Fibroblast of villous mesenchyme (primary cell): ENCODE results near the gene SUFU. TPM values are rescaled to one million over a fixed set of nuclear protein-coding genes. Genes with fewer than 3 reads are reported as not detected.
A peak's percentile ranks its signal among the peaks of the same experiment; 100 is the strongest.

ENCODE experiments used
- DNase-seq: peaks from one replicate; pipeline ENCODE4 v3.0.0-alpha.2; 2010; ENCODE audit warnings: low read depth
- H3K4me3 ChIP-seq: 2 replicates; pipeline ENCODE4 v1.5.1; 2011; ENCODE audit warnings: low read depth, mild to moderate bottlenecking, low read length
- total RNA-seq: library from RNA; depleted of rRNA; stranded (reverse); fragments of >200 nt; gene quantifications from 2 replicates; pipeline ENCODE4 v1.2.3, GENCODE V29; 2012
- TF ChIP-seq, protein P1 (sequence below): IDR thresholded peaks from 2 replicates; pipeline ENCODE4 v1.5.1; 2012; ENCODE audit warnings: low read depth, mild to moderate bottlenecking, low read length; ENCODE audit not compliant: insufficient read depth

SUFU gene
- total RNA-seq, 1 donor, result 3.9 TPM

DNA sequence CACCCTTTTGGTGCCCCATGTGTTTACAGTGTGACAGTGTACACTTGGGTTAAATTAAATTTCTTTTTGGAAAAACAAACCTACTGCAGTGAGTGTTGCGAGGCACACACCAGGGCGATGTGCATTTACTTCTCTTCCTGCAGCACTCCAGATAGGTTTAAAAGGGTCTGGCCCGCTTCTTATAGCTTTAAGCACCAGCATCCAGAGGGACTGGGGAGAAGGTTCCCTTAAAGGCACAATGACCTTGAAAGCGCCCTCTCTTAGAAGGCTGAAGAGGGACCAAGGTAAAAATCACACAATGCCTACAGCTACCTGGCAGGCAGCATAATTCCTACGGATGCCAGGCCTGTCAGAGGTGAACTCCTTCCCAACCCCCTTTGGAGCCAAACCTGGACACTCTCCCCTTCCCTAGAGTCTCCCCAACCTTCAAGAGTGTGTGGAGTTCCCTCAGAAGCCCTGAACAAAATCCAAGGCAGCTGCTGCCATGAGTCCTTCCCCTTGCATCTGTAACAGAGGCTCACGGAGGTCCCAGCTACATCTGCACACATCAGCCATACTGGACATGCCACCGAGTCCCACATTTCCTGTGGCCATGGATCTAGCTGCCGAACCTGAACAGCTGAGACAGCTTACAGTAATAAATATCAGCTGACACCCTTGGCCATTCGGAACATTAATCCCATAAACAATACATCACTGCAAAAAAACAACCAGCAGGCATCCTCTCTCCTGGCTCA lies 173.7 kb downstream of the SUFU start:
- no peak overlapping the region for H3K4me3 ChIP-seq
- TF ChIP-seq, protein P1, sequence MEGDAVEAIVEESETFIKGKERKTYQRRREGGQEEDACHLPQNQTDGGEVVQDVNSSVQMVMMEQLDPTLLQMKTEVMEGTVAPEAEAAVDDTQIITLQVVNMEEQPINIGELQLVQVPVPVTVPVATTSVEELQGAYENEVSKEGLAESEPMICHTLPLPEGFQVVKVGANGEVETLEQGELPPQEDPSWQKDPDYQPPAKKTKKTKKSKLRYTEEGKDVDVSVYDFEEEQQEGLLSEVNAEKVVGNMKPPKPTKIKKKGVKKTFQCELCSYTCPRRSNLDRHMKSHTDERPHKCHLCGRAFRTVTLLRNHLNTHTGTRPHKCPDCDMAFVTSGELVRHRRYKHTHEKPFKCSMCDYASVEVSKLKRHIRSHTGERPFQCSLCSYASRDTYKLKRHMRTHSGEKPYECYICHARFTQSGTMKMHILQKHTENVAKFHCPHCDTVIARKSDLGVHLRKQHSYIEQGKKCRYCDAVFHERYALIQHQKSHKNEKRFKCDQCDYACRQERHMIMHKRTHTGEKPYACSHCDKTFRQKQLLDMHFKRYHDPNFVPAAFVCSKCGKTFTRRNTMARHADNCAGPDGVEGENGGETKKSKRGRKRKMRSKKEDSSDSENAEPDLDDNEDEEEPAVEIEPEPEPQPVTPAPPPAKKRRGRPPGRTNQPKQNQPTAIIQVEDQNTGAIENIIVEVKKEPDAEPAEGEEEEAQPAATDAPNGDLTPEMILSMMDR, result no peak
- DNase-seq, result no peak

- H3K4me3 ChIP-seq, result no peak overlapping the region
- DNase-seq, result no peak
- TF ChIP-seq, protein P1, result no peak
Measured at GRCh38 chr10:102678068-102678400, 174.3 kb downstream of the SUFU start.

DNA sequence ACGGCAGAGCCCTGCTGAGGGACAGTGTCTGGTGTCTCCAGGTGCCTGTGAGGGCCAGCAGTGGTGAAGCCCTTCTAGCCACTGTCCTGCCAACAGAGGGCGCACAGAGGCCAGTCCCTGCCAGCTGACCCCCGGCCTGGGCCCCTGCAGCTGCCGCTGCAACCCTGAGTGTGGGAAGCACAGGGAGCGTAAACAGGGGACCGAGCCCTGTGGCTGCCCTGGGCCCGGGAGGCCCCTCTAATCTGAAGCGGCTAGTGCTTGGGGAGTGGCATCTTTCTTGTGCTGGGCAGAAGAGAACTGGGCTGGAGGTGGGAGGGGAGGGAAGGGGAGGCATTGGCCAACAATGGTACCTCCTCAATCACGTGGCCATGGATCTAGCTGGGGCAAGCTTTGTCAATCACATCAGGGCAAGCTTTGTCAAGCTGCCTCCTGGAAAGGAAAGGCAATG lies 175.1 kb downstream of the SUFU start:
- TF ChIP-seq, protein P1, result peak; percentile 83
- H3K4me3 ChIP-seq, result no peak overlapping the region
- peak; percentile 81 for DNase-seq

DNA sequence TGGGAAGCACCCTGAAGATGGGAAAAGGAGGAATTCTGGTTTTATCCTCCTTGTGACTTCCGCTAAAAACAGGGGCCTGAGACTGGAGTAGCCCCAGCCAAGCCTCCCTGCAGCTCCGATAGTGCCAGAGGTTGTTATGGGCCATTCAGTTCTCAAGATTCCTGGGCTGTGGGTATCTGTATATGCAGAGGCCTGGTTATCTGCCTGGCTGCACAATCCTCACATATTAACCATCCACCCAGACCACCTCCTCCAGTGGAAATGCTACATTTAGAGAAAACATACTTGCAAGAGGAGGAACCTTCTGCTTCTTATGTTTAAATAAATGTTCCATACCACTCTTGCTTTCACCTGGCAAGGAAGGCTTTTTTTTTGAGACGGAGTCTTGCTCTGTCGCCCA lies 175.8 kb downstream of the SUFU start:
- TF ChIP-seq, protein P1, result no peak
- DNase-seq, result no peak
- no peak overlapping the region for H3K4me3 ChIP-seq

DNA sequence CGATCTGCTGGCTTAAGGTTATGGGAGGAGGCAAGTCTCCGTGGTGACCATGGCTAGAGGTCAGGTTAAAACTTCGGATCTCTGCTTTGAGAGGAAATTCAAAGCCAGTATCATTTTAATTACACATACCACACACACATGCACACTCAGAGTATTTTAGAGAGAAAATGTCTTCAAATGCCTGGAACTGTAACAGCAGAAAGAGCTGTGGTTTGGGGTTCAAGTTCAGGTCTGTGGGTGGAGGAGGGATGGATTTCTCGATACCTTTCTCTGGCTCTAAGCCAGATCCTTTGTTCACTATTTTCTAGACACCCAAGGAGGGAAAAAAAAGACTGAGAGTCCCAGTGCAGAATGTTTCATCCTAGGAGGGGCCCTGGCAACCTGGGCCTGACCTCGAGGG lies 177.9 kb downstream of the SUFU start:
- TF ChIP-seq, protein P1, result no peak
- DNase-seq, result no peak
- H3K4me3 ChIP-seq, result no peak overlapping the region

- no peak overlapping the region for H3K4me3 ChIP-seq
- TF ChIP-seq, protein P1, result no peak
- no peak for DNase-seq
Measured at GRCh38 chr10:102682416-102682815, 178.6 kb downstream of the SUFU start.

- H3K4me3 ChIP-seq, result no peak overlapping the region
- no peak for DNase-seq
- TF ChIP-seq, protein P1, result no peak
Measured at GRCh38 chr10:102682981-102683380, 179.2 kb downstream of the SUFU start.
